HUES48 (cell line): ENCODE data around the gene ACTRT2.

ENCODE experiments used
- H3K27ac ChIP-seq: one replicate; pipeline ENCODE4 v1.7.0; 2013; ENCODE audit warnings: low read depth, low read length, inconsistent platforms
- H3K27me3 ChIP-seq: 2 replicates; pipeline ENCODE4 v1.6.1; 2013; ENCODE audit warnings: mild to moderate bottlenecking, low read length; ENCODE audit not compliant: control insufficient read depth, insufficient read depth
- H3K36me3 ChIP-seq: 2 replicates; pipeline ENCODE4 v1.6.1; 2013; ENCODE audit warnings: low read length; ENCODE audit not compliant: control insufficient read depth, insufficient read depth
- H3K4me1 ChIP-seq: 2 replicates; pipeline ENCODE4 v1.6.1; 2013; ENCODE audit warnings: mild to moderate bottlenecking, low read length; ENCODE audit not compliant: control insufficient read depth, insufficient read depth
- H3K4me3 ChIP-seq: 2 replicates; pipeline ENCODE4 v1.5.1; 2013; ENCODE audit warnings: mild to moderate bottlenecking, low read depth, low read length
- H3K9ac ChIP-seq: 2 replicates; pipeline ENCODE4 v1.6.1; 2013; ENCODE audit warnings: mild to moderate bottlenecking, low read depth, low read length, moderate library complexity
- H3K9me3 ChIP-seq: 2 replicates; pipeline ENCODE4 v1.6.1; 2013; ENCODE audit warnings: low read length; ENCODE audit not compliant: control insufficient read depth, insufficient read depth

Gene ACTRT2

GRCh38 chr1:3021801-3022401 lies 634 bp downstream of the ACTRT2 start:
- Histone ChIP-seq H3K4me1 (no peaks in the 10 kb centered on the region), H3K9me3 (no peaks in the 10 kb centered on the region; the same call in 1 of the 2 replicates), H3K36me3 (no peaks in the 10 kb centered on the region), H3K27ac (no peak overlapping the region), H3K27me3 (no peaks in the 10 kb centered on the region; the same call in 1 of the 2 replicates), H3K4me3 (no peak overlapping the region), H3K9ac (no peak overlapping the region)

GRCh38 chr1:3022511-3022973 lies 1.3 kb downstream of the ACTRT2 start:
- H3K4me1 ChIP-seq, result no peaks in the 10 kb centered on the region
- no peak overlapping the region for H3K27ac ChIP-seq
- no peak overlapping the region for H3K9ac ChIP-seq
- no peaks in the 10 kb centered on the region; the same call in 1 of the 2 replicates for H3K27me3 ChIP-seq
- no peak overlapping the region for H3K4me3 ChIP-seq
- no peaks in the 10 kb centered on the region for H3K36me3 ChIP-seq
- H3K9me3 ChIP-seq, result no peaks in the 10 kb centered on the region; the same call in 1 of the 2 replicates

GRCh38 chr1:3022976-3023375 lies 1.7 kb downstream of the ACTRT2 start:
- Histone ChIP-seq H3K4me3 (no peak overlapping the region), H3K9me3 (no peaks in the 10 kb centered on the region; the same call in 1 of the 2 replicates), H3K36me3 (no peaks in the 10 kb centered on the region), H3K27ac (no peak overlapping the region), H3K9ac (no peak overlapping the region), H3K27me3 (no peaks in the 10 kb centered on the region; the same call in 1 of the 2 replicates), H3K4me1 (no peaks in the 10 kb centered on the region)

- Histone ChIP-seq H3K4me3 (no peak overlapping the region), H3K9ac (no peak overlapping the region), H3K27ac (no peak overlapping the region), H3K36me3 (no peaks in the 10 kb centered on the region), H3K27me3 (no peaks in the 10 kb centered on the region; the same call in 1 of the 2 replicates), H3K4me1 (no peaks in the 10 kb centered on the region), H3K9me3 (no peaks in the 10 kb centered on the region; the same call in 1 of the 2 replicates)
Observed at GRCh38 chr1:3024019-3024418, 2.8 kb downstream of the ACTRT2 start.

- no peak overlapping the region for H3K27ac ChIP-seq
- no peaks in the 10 kb centered on the region for H3K36me3 ChIP-seq
- H3K9ac ChIP-seq, result no peak overlapping the region
- H3K9me3 ChIP-seq, result no peaks in the 10 kb centered on the region; the same call in 1 of the 2 replicates
- no peaks in the 10 kb centered on the region for H3K4me1 ChIP-seq
- H3K27me3 ChIP-seq, result no peaks in the 10 kb centered on the region; the same call in 1 of the 2 replicates
- H3K4me3 ChIP-seq, result no peak overlapping the region
Observed at GRCh38 chr1:3024588-3024987, 3.3 kb downstream of the ACTRT2 start.

- no peak overlapping the region for H3K4me3 ChIP-seq
- no peak overlapping the region for H3K9ac ChIP-seq
- no peaks in the 10 kb centered on the region; the same call in 1 of the 2 replicates for H3K9me3 ChIP-seq
- no peaks in the 10 kb centered on the region for H3K36me3 ChIP-seq
- no peaks in the 10 kb centered on the region for H3K4me1 ChIP-seq
- no peak overlapping the region for H3K27ac ChIP-seq
- no peaks in the 10 kb centered on the region; the same call in 1 of the 2 replicates for H3K27me3 ChIP-seq
Observed at GRCh38 chr1:3026124-3026523, 4.9 kb downstream of the ACTRT2 start.

- H3K9ac ChIP-seq, result no peak overlapping the region
- H3K4me3 ChIP-seq, result no peak overlapping the region
- no peaks in the 10 kb centered on the region for H3K4me1 ChIP-seq
- H3K36me3 ChIP-seq, result no peaks in the 10 kb centered on the region
- no peaks in the 10 kb centered on the region; the same call in 1 of the 2 replicates for H3K27me3 ChIP-seq
- no peak overlapping the region for H3K27ac ChIP-seq
- no peaks in the 10 kb centered on the region; the same call in 1 of the 2 replicates for H3K9me3 ChIP-seq
Observed at GRCh38 chr1:3026581-3027391, 5.5 kb downstream of the ACTRT2 start.

- Histone ChIP-seq H3K36me3 (no peaks in the 10 kb centered on the region), H3K4me3 (no peak overlapping the region), H3K9me3 (no peaks in the 10 kb centered on the region; the same call in 1 of the 2 replicates), H3K27me3 (no peaks in the 10 kb centered on the region; the same call in 1 of the 2 replicates), H3K9ac (no peak overlapping the region), H3K27ac (no peak overlapping the region), H3K4me1 (no peaks in the 10 kb centered on the region)
Observed at GRCh38 chr1:3027611-3028371, 6.5 kb downstream of the ACTRT2 start.

- no peaks in the 10 kb centered on the region for H3K4me1 ChIP-seq
- H3K27me3 ChIP-seq, result no peaks in the 10 kb centered on the region
- no peaks in the 10 kb centered on the region; the same call in 1 of the 2 replicates for H3K9me3 ChIP-seq
- H3K9ac ChIP-seq, result no peak overlapping the region
- H3K36me3 ChIP-seq, result no peaks in the 10 kb centered on the region
- H3K4me3 ChIP-seq, result no peak overlapping the region
- H3K27ac ChIP-seq, result no peak overlapping the region
Observed at GRCh38 chr1:3028531-3029282, 7.4 kb downstream of the ACTRT2 start.

GRCh38 chr1:3029481-3029961 lies 8.3 kb downstream of the ACTRT2 start:
- no peak overlapping the region for H3K9ac ChIP-seq
- no peaks in the 10 kb centered on the region; the same call in 1 of the 2 replicates for H3K9me3 ChIP-seq
- H3K4me1 ChIP-seq, result no peaks in the 10 kb centered on the region
- no peak overlapping the region for H3K27ac ChIP-seq
- H3K4me3 ChIP-seq, result no peak overlapping the region
- H3K36me3 ChIP-seq, result no peaks in the 10 kb centered on the region
- H3K27me3 ChIP-seq, result no peaks in the 10 kb centered on the region
